ENCODE results near the gene FAM20C.

Gene FAM20C

GRCh38 chr7:223118-223800 lies 30.9 kb downstream of the FAM20C start:
- Histone ChIP-seq H3K4me1 (ENCODE audit: control insufficient read depth in 1 of 2, insufficient read depth in 1 of 2, low read depth in 1 of 2, low read length in 1 of 2) (no peaks in the 10 kb centered on the region), H3K27ac (no peak overlapping the region), H3K4me3 (ENCODE audit: low read depth in 1 of 2, low read length in 1 of 2) (no peak overlapping the region), H3K27me3 (no peaks in the 10 kb centered on the region), H3K9me3 (no peaks in the 10 kb centered on the region), H3K36me3 (no peaks in the 10 kb centered on the region)
- no peak for TF ChIP-seq CTCF (IDR thresholded peaks at IDR 0.05)

GRCh38 chr7:223861-224260 lies 31.5 kb downstream of the FAM20C start:
- TF ChIP-seq CTCF (IDR thresholded peaks at IDR 0.05) = no peak
- Histone ChIP-seq H3K36me3 (no peaks in the 10 kb centered on the region), H3K9me3 (no peaks in the 10 kb centered on the region), H3K4me1 (ENCODE audit: control insufficient read depth in 1 of 2, insufficient read depth in 1 of 2, low read depth in 1 of 2, low read length in 1 of 2) (no peaks in the 10 kb centered on the region), H3K27ac (no peak overlapping the region), H3K4me3 (ENCODE audit: low read depth in 1 of 2, low read length in 1 of 2) (no peak overlapping the region), H3K27me3 (no peaks in the 10 kb centered on the region)

DNA sequence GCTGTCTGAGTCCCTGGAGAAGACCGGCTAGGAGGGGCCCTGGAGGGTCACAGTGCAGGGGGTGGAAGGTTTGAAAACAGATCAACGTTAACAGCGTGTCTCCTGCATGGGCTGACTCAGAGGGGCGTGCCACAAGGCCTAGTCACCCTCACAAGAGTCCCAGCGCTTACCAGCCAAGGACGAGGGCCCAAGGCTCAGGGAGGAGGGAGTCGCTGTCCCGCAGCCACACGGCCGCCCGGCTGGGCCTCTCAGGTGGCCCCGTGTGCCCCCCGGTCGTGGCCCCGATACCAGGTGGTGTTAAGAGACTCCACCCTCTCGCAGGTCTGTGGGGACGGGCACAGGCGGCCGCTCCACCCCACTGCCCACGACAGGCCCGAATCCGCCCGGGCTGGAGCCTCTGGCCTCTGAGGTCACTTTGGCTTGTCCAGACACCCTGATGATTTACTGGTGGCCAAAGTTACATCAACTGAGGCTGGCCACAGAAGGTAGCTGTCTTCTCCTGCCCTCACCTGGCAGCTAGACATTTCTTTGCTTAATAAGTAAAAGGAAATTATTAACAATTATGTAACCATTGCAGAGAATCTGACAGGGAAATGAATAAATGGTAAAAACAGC lies 34.0 kb downstream of the FAM20C start:
- no peak for TF ChIP-seq CTCF (IDR thresholded peaks at IDR 0.05)
- Histone ChIP-seq H3K4me3 (ENCODE audit: low read depth in 1 of 2, low read length in 1 of 2) (no peak overlapping the region), H3K27me3 (no peaks in the 10 kb centered on the region), H3K9me3 (no peaks in the 10 kb centered on the region), H3K36me3 (no peaks in the 10 kb centered on the region), H3K27ac (no peak overlapping the region), H3K4me1 (ENCODE audit: control insufficient read depth in 1 of 2, insufficient read depth in 1 of 2, low read depth in 1 of 2, low read length in 1 of 2) (no peaks in the 10 kb centered on the region)

DNA sequence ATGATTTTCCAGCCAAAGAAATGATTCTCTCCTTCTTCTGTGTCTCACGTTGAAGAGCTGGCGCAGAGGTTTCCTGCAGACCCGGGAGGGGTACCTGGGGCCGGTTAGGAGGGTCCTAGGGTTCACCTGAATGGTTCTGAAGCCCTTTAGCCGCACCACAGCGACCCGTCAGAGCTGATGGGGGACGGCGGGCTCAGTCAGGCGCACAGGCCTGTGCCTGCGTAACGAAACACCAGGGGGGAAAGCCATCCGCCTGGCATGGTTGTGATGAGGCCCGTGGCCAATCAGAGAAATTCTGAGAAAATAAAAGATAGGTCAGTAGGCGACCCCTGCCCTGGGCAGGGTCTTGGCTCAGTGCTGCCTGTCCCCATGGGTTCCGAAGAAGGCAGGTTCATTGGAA lies 35.6 kb downstream of the FAM20C start:
- no peaks in the 10 kb centered on the region for H3K9me3 ChIP-seq
- H3K27ac ChIP-seq = no peak overlapping the region
- no peak for TF ChIP-seq CTCF (IDR thresholded peaks at IDR 0.05)
- H3K4me3 ChIP-seq (ENCODE audit: low read depth in 1 of 2, low read length in 1 of 2) = no peak overlapping the region
- H3K27me3 ChIP-seq = no peaks in the 10 kb centered on the region
- no peaks in the 10 kb centered on the region for H3K36me3 ChIP-seq
- no peaks in the 10 kb centered on the region for H3K4me1 ChIP-seq (ENCODE audit: control insufficient read depth in 1 of 2, insufficient read depth in 1 of 2, low read depth in 1 of 2, low read length in 1 of 2)

DNA sequence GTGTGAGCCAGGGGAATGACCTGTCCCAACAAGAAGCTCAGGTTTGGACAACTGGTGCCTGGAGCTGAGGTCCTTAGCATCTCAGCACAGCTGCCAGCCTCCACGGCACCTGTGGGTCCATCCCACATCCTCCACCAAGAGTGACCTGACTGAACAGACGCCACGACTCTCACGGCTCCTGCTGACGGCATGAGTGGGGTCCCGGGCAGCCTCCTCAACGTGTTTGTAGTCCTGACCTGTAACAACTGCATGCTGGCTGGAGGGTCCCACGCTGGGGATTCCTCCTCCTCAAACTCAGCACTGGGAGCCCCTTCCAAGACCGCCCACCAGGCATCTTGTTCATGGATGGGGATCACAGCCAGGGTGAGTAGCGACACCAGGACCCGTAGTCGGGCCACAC lies 36.2 kb downstream of the FAM20C start:
- Histone ChIP-seq H3K4me1 (ENCODE audit: control insufficient read depth in 1 of 2, insufficient read depth in 1 of 2, low read depth in 1 of 2, low read length in 1 of 2) (no peaks in the 10 kb centered on the region), H3K9me3 (no peaks in the 10 kb centered on the region), H3K4me3 (ENCODE audit: low read depth in 1 of 2, low read length in 1 of 2) (no peak overlapping the region), H3K27ac (no peak overlapping the region), H3K27me3 (no peaks in the 10 kb centered on the region), H3K36me3 (no peaks in the 10 kb centered on the region)
- no peak for TF ChIP-seq CTCF (IDR thresholded peaks at IDR 0.05)
